GM19324 (cell line): ENCODE measurements around the gene CMTM5.

Source experiments
- ATAC-seq: cut with Tn5 transposase; IDR thresholded peaks from one replicate; pipeline ENCODE4 v1.9.1; 2021; ENCODE audit warnings: mild to moderate bottlenecking, moderate library complexity; ENCODE audit not compliant: unreplicated experiment, low FRiP score

CMTM5 gene

GRCh38 chr14:23357261-23357660 lies 19.6 kb upstream of the CMTM5 start:
- ATAC-seq = no peak

GRCh38 chr14:23358042-23358441 lies 18.8 kb upstream of the CMTM5 start:
- ATAC-seq = no peak

GRCh38 chr14:23358553-23359166 lies 18.2 kb upstream of the CMTM5 start:
- no peak for ATAC-seq

GRCh38 chr14:23359167-23359626 lies 17.6 kb upstream of the CMTM5 start:
- no peak for ATAC-seq

- no peak for ATAC-seq
Measured at GRCh38 chr14:23359722-23360447, 17.0 kb upstream of the CMTM5 start.

- ATAC-seq = no peak
Measured at GRCh38 chr14:23360496-23360895, 16.4 kb upstream of the CMTM5 start.

- ATAC-seq = no peak
Measured at GRCh38 chr14:23361320-23361719, 15.5 kb upstream of the CMTM5 start.

- no peak for ATAC-seq
Measured at GRCh38 chr14:23361763-23362162, 15.1 kb upstream of the CMTM5 start.

- no peak for ATAC-seq
Measured at GRCh38 chr14:23362200-23362599, 14.6 kb upstream of the CMTM5 start.

GRCh38 chr14:23364164-23365035 lies 12.4 kb upstream of the CMTM5 start:
- ATAC-seq = no peak

- no peak for ATAC-seq
Measured at GRCh38 chr14:23365036-23365731, 11.7 kb upstream of the CMTM5 start, which contains the start of gene EFS. Gene EFS (minus strand): TSS chr14:23365172. CDS start chr14:23365025, 147 bp downstream.

GRCh38 chr14:23365732-23366425 lies 11.0 kb upstream of the CMTM5 start:
- ATAC-seq = no peak

GRCh38 chr14:23366426-23366921 lies 10.4 kb upstream of the CMTM5 start:
- ATAC-seq = no peak

- no peak for ATAC-seq
Measured at GRCh38 chr14:23370221-23370620, 6.6 kb upstream of the CMTM5 start.

GRCh38 chr14:23371865-23372264 lies 5.0 kb upstream of the CMTM5 start:
- no peak for ATAC-seq

- no peak for ATAC-seq
Measured at GRCh38 chr14:23372509-23372908, 4.3 kb upstream of the CMTM5 start, which contains the start of gene IL25. Gene IL25 (plus strand): TSS chr14:23372809.

GRCh38 chr14:23373041-23373440 lies 3.8 kb upstream of the CMTM5 start:
- no peak for ATAC-seq

GRCh38 chr14:23375527-23376251 lies 1.2 kb upstream of the CMTM5 start:
- ATAC-seq = no peak

GRCh38 chr14:23377198-23377550 lies 328 bp downstream of the CMTM5 start:
- no peak for ATAC-seq
